HG03280 (cell line): Measurements from ENCODE around the gene IPPK.
"Not testable (repeated sequence)": the region's sequence is repeated elsewhere in the genome, so short reads cannot be mapped to it uniquely, and the experiment has no call there.

ENCODE experiments used
- ATAC-seq: cut with Tn5 transposase; IDR thresholded peaks from one replicate; pipeline ENCODE4 v1.9.1; 2021; ENCODE audit warnings: mild to moderate bottlenecking, moderate library complexity; ENCODE audit not compliant: unreplicated experiment

The IPPK gene

DNA sequence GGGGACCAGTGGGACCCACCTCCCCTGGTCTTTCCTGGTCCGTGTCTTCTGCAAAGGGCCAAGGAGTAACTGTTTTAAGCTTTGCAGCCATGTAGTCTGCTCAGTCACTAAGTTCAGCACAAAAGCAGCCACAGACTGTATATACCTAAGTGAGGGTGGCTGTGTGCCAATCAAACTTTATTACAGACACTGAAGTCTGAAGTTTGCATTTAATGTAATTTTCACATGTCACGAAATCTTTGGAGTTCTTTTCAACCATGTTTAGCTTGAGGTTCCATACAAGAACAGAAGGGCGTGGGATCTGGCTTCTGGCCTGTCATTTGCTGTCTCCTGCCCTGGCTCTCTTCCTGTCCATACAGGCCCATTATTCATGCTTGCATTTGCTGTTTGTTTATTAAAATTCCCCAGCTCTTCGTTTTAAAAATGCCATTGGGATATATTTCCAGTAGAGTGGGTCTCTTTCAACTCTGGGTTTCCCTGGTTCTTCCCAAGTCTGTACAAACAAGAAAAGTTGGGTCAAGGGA lies 69.9 kb downstream of the IPPK start:
- ATAC-seq, result no peak

DNA sequence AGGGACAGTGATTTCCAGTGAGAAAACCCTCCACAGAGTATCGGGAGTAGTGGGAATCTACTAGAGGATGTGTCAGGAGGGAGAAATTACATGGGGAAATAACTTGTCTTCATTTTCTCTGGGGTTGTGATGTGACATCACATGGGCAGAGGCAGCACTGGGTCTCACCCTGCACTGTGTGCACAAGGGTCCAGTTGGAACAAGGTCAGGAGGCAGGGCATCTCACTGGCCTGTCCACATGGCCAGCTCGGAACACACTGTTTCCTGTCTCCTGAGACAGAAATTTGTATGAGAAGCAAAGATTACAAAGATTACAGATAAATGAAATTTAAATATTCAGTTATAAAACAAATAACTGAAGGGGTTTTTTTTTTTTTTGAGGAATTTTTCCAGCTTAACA lies 71.5 kb downstream of the IPPK start:
- ATAC-seq, result no peak

DNA sequence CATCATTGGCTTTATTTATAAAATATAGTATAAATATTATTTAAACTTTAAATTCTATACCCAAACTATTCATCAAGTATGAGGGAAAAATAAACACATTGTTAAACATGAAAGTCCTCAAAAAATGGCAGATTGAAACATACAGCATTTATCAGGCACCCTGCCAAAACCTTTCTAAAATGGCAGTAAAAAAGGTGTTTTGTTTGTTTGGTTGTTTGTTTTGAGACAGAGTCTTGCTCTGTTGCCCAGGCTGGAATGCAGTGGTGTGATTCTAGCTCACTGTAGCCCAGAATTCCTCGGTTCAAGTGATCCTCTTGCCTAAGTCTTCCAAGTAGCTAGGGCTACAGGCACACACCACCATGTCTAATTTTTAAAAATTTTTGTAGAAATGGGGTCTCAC lies 74.0 kb downstream of the IPPK start:
- no peak for ATAC-seq

DNA sequence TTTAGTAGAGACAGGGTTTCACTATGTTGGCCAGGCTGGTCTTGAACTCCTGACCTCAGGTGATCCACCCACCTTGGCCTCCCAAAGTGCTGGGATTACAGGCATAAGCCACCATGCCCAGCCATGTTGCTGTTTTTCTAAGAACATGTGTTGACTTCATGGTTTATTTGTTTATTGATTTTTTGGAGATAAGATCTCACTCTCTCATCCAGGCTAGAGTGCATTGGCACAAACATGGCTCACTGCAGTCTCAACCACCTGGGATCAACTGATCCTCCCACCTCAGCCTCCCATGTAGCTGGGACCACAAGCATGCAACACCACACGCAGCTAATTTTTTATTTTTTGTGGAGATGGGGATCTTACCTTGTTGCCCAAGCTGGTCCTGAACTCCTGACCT lies 74.9 kb downstream of the IPPK start:
- not testable (repeated sequence) for ATAC-seq

DNA sequence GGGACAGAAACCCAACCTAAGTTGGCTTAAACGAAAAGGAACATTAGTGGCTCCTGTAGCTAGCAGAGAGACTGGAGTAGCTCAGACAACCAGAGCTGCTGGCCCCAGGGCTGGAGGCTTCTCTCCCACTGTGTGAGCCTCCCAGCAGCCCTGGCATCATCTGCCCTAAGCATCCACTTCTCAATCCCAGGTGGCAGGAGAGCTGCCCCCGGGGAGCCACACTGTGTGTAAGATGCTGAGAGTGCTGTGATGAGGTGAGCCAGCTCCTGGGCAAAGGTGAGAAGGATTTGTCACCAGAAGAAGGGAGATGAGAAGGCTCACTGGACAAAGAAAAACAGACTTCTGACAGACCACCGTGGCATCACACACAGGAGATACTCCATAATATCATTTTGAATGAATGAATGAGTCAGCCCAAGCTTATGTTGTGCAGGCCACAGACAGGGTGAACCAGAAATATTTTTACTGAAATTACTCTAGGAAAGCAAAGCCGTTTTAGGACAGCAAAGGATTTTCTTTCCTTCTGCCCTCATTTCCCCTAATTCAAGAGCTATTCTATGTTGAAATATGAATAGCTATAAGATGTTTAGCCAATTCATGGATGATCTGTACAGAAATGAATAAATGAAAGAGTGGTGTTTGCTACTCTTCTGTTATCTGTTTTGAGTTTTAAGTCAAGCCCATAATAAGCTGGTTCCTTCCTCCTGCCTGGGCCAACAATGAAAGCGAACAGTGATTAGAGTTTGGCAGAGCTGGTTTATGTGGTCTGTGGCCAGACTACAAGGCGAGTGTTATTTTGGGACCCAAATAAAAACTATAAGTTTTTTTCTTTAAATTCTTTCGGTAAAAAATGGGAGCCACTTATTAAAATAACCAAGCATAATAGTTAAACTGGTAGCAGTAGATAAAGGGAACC lies 76.7 kb downstream of the IPPK start:
- no peak for ATAC-seq

DNA sequence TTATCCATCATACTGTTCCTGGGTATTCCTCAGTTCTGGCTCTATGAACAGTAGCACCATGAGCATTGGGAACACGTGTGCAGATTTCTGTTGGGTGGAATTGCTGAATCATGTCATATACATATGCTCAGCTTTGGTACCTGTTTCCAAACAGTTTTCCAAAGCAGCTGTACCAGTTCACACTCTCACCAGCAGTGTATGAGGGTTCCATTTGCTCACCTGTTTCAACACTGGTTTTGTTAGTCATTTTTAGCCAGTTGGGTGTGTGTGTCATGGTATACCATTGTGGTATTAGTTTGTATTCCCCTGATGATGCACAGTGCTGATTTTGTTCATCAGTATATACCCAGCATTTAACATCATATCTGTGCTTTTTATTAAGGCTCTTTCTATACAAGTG lies 77.4 kb downstream of the IPPK start:
- no peak for ATAC-seq

DNA sequence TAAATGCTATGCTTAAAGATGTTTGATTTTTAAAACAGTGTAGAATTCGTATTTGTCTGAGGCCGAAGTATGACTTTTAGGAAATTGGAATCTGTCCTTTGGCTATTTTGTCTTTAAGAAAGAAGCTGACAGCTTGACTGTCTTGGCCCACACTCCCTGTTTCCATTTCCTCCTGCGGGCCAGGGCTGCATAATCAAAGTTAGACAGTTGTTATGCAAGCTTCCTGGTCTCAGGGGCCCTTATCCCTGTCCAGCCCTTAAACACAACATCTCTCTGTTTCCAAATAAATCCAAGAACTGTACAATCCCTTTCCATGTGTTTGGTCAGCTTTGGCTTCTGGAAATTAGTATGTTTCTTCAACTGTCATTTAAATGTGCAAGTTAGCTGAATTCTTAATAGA lies 79.6 kb downstream of the IPPK start:
- no peak for ATAC-seq

DNA sequence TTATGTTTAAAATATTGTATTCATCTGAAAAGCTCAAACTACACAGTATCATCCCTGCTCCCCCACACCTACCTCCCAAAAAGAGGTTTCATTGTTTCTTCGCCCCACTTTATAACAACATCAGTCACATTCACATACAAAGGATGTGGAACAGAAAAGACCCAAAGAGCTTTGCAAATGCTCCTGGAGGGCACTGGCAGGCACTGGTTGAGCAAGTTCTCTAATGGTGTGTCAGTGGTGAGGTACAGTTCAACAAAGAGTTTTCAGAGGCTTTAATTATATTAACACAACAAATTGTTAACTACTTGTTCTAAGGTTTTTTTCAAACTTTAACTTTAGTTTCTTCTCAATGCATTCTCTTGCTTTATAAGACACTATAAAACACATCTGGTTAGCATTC lies 80.0 kb downstream of the IPPK start:
- ATAC-seq, result no peak

DNA sequence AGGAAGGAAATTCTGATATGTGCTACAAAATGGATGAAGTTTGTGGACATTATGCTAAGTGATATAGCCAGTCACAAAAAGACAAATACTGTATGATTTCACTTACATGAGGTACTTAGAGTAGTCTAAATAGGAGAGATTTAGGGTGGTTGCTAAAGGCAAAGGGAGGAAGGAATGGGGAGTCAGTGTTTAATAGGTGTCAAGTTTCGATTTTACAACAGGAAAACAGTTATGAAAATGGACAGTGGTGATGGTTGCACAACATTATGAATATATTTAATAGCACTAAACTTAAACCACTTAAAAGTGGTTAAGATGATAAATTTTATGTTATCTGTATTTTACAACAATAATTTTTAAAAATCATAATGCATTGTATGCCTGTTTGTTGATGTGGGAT lies 93.8 kb downstream of the IPPK start:
- ATAC-seq, result no peak

DNA sequence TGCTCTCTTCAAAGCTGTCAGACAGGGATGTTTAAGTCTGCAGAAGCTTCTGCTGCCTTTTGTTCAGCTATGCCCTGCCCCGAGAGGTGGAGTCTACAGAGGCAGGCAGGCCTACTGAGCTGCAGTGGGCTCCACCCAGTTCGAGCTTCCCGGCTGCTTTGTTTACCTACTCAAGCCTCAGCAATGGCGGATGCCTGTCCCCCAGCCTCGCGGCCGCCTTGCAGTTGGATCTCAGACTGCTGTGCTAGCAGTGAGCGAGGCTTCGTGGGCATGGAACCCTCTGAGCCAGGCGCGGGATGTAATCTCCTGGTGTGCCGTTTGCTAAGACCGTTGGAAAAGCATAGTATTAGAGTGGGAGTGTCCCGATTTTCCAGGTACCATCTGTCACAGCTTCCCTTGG lies 96.3 kb downstream of the IPPK start:
- ATAC-seq, result not testable (repeated sequence)

DNA sequence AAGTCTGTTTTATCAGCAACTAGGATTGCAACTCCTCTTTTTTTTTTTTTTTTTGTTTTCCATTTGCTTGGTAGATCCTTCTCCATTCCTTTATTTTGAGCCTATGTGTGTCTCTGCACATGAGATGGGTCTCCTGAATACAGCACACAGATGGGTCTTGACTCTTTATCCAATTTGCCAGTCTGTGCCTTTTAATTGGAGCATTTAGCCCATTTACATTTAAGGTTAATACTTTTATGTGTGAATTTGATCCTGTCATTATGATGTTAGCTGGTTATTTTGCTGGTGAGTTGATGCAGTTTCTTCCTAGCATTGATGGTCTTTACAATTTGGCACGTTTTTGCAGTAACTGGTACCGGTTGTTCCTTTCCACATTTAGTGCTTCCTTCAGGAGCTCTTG lies 98.1 kb downstream of the IPPK start:
- not testable (repeated sequence) for ATAC-seq

DNA sequence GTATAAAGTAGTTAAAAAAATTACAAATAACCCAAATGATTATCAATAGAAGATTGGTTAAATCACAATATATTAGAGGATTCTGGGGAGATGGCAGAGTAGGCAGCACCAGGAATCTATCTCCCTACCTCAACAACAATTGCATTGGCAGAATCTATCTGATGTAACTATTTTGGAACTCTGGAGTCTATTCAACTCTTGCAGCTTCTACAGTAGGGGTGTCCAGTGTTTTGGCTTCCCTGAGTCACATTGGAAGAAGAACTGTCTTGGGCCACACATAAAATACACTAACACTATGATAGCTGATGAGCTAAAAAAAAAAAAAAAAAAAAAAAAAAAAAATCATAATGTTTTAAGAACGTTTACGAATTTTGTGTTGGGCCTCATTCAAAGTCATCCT lies 104.9 kb downstream of the IPPK start:
- no peak for ATAC-seq

DNA sequence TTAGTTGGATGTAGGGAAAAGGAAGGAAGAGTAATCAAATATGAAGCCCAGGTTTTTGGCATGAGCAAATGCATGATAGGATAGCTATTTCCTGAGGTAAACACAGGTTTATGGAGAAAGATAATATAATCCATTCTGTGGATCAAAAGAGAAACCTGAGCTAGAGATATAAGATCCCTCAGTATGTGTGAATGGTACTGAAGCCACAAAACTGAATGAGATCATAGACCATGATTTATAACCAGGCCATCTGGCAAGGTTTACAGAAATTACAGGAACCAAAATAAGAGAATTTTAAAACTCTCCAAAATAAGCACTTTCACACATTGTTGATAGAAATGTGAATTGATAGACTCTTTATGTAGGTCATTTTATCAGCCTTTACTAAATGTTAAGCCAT lies 105.4 kb downstream of the IPPK start:
- no peak for ATAC-seq
